GM21576 (cell line): ENCODE results near the gene SRL.
"Not testable (repeated sequence)": the region's sequence is repeated elsewhere in the genome, so short reads cannot be mapped to it uniquely, and the experiment has no call there.

Experiments used
- ATAC-seq: cut with Tn5 transposase; IDR thresholded peaks from one replicate; pipeline ENCODE4 v1.9.1; 2021; ENCODE audit warnings: mild to moderate bottlenecking, moderate library complexity; ENCODE audit not compliant: unreplicated experiment

The SRL gene

DNA sequence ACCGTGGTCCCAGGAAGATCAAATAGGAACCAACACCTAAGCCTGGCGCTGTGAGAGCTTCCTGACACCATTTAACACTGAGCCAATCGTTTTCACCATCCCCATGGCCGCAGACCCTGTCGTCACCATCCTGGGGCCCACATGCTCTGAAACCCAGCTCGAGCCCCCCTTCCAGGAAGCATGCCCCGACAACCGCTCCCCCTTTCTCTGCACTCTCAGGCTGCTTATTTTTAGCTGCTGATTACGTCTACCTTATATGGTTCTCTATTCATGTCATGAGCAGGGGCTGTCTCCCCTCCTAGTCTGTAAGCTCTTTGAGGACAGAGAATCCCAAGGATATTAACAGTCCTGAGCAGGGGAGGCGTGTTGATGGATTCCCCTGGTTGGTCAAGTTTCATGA, 10.5 kb downstream of the SRL start:
- no peak for ATAC-seq

- ATAC-seq, result no peak
Measured at GRCh38 chr16:4227040-4227332, 14.9 kb downstream of the SRL start.

GRCh38 chr16:4226251-4227039, 15.4 kb downstream of the SRL start:
- no peak for ATAC-seq

DNA sequence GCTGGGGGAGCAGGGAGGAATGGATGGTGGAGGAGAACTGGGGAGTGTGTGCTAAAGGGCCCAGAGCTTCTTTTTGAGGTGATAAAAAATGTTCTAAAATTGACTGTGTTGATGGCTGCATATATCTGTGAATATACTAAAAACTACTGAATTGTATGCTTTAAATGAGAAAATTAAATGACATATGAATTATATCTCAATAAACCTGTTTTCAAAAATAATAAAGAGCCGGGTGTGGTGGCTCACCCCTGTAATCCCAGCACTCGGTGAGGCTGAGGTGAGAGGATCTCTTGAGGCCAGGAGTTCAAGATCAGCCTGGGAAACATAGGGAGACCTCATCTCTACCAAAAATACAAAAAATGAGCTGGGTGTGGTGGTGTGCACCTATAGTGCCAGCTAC, 16.8 kb downstream of the SRL start:
- ATAC-seq, result no peak

DNA sequence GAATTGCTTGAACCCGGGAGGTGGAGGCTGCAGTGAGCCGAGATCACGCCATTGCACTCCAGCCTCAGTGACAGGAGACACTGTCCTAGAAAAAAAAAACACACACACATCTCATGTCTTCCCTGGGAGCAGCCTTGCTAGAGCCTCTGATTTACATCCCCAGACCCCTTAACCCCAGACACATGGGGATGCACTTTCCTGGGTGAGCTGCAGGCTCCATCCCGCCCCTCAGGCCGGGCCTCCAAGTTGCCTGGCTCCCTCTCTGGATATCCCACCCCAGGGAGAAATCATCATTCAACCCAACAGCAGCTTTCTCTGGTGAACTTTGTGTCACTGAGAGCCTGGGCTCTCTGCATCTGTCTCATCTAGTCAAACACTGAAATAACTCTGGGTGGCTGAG, 21.5 kb downstream of the SRL start:
- ATAC-seq, result no peak

- ATAC-seq, result no peak
Measured at GRCh38 chr16:4218202-4218601, 23.7 kb downstream of the SRL start.

GRCh38 chr16:4217204-4218131, 24.4 kb downstream of the SRL start:
- no peak for ATAC-seq

DNA sequence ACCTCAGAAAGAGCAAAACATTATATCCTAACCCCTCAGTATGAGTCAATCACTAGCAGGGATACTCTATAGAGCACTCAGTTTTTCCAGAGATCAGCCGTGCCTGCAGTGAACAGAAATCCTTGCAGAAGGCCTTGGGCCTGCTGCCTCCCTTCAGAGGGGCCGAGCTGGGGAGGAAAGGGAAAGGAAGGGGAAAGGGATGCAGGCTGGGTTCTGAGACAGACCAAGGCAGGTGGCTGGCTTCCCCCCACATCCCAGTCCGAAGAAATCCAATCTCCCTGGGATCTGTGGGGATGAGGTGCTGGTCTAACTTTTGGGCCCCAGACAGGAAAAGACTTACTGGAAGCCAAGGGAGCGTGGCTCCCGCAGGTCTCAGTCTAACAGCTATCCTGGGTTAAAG, 25.3 kb downstream of the SRL start:
- ATAC-seq, result no peak

- no peak for ATAC-seq
Measured at GRCh38 chr16:4215106-4215505, 26.8 kb downstream of the SRL start.

GRCh38 chr16:4214215-4214621, 27.7 kb downstream of the SRL start:
- ATAC-seq, result no peak

DNA sequence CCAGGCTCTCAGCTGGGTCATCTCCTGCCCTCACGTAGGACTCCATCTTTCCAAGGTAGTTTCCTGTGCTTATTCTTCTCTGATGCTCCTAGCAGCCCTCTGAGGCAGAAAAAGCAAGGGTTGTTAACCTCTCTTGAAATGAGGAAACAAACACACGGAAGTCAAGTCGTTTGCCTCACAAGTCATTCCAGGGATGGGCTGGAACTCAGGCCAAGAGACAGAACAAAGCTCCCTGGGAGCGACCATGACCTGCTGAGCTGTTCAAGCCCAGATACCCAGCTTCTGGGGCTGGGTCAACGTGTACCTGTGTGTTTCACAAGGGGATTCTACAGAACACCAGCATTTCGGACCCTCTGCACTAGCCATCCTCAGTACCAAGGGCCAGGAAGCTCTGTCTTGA, 28.1 kb downstream of the SRL start:
- no peak for ATAC-seq

- no peak for ATAC-seq
Measured at GRCh38 chr16:4212934-4213296, 29.0 kb downstream of the SRL start.

DNA sequence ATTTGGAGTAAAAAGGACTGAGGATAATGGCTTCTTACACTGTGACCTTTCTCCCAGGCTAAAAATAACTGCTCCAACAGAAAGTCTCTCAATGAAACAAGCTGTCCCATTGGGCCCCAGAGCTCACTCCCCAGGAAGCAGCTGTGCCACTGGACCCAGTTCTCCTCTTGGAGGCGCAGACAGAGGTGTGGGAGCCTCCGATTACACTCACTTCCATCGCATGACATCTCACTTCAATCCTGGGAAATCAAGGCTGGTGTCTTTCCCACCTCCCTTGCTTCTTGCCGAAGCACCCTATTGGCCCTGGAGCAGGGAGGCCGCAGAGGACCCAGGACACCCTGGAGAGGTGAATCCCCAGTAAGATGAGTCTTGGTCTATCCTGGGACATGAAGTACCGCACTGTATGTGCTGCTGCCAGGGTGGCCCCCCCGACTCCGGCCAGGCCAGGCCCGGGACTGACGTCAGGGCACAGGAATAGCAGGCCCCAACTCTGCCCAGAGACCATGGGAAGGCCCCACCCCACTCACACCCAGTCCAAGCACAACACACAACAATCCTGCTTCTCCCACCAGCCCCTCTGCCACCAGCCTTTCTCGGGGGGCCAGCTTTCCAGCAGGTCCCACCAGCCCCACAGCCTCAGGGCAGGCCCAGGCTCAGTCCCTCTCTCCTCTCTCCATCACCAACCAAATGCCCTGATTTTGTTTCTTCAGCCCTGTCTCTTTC, 29.5 kb downstream of the SRL start:
- no peak for ATAC-seq

- ATAC-seq, result not testable (repeated sequence)
Measured at GRCh38 chr16:4211445-4212210, 30.3 kb downstream of the SRL start.

GRCh38 chr16:4209666-4210065, 32.2 kb downstream of the SRL start:
- no peak for ATAC-seq

DNA sequence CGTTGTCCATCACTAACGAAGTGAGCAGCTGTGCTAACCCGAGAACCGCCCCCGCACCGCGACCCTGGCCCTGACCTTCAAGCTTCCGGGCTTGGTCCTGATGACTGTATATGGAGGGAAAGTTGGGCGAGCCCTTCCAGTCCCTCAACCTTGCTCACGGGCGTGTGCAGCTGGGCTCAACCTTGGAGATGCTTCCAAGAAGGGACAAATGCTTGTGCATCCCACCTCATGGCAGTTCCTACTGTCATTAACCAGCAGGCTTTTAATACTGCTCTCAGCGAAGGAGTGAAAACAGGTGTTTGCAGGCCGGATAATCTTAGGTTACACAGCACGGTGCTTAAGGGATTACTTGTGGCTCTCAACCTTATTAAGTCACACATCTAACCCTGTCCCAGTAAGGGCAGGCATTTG, 33.5 kb downstream of the SRL start:
- no peak for ATAC-seq

DNA sequence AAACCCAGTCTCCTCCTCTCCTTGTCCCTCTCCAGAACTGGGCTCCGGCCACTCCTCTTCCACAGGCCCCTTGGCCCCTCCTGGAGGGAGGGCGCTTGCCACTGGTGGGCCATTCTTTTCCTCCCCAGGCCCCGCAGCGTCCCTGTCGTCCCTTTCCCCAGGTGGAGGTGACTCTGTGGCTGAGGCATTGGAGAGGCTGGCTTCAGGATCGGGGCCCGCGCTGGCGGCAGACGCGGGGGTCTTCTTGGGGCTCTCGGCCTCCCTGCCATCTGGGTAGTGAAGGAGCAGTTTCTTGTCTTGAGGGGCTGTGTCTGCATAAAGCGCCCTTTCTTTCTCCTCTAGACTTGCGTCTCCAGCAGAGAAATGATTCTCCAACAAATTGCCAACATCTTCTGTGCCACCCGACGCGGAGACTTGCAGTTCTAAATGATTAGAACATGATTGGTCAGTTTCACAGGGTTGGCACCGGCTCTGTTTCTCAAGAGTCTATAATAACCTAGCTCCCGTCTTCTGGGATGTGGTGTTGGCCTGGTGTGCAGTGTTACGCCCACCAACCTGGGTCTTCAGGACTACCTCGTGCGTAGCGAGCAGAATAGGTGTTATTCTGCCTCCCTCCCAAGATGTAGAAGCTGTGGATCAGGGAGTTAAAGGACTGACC, 34.1 kb downstream of the SRL start:
- ATAC-seq, result no peak

- ATAC-seq, result no peak
Measured at GRCh38 chr16:4207229-4207628, 34.7 kb downstream of the SRL start.

DNA sequence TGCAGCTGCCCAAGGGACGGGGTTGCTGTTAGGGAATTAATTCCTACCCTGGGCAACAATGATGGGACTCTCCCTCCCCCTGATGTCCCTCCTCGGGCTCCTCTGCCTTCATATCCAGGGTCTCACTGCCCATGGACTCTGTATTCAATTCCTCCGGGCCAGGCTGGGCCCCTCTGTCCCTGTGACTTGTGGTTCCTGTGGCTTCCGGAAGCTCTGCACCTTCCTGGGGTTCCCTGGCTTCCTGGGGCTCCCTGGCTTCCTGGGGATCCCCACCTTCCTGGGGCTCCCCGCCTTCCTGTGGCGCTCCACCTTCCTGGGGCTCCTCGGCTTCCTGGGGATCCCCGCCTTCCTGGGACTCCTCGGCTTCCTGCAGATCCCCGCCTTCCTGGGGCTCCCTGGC, 35.2 kb downstream of the SRL start:
- no peak for ATAC-seq

DNA sequence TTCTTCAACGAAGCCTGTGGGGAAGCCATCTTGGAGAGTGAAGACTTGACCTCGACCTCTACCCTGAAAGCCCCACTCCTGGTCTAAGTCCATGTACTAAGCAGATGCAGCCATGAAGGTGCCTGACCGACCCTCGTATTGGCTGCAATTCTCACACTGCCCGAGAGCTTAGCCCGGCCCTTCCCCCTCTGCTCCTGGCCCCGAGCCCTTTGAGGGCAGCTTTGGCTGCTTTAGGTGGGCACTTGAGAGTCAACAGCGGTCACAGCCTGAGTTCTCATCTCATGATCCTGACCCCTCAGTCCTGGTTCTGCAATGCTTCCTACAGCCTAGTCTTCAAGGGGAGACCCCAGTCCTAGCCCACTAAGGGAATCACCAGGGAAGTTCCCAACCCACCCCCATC, 35.9 kb downstream of the SRL start:
- no peak for ATAC-seq
